Measurements from ENCODE around the gene ITGB5. TPM values are rescaled to one million over a fixed set of nuclear protein-coding genes. Genes with fewer than 3 reads are reported as not detected.

Gene ITGB5
- total RNA-seq, 1 donor from 2014 or later = 139 TPM

GRCh38 chr3:124773351-124774326 lies 113.5 kb downstream of the ITGB5 start:
- H3K27me3 Mint-ChIP-seq (ENCODE audit: low read depth, unreplicated experiment) = no peaks in the 10 kb centered on the region
- DNase-seq (ENCODE audit: low read depth) (no peak), FAIRE-seq (peak; percentile 47)
- Histone ChIP-seq H2AFZ (ENCODE audit: low read depth, low read length) (no peak overlapping the region), H3K9ac (ENCODE audit: low read length) (no peak overlapping the region), H4K20me1 (ENCODE audit: insufficient read depth, low read length) (peaks cover 4% of the 10 kb centered on the region), H3K4me3 (ENCODE audit: insufficient read depth, low read depth, low read length) (no peak overlapping the region), H3K36me3 (ENCODE audit: insufficient read depth, low read length) (peaks cover 7% of the 10 kb centered on the region), H3K27ac (ENCODE audit: low read depth, low read length) (no peak overlapping the region), H3K4me2 (ENCODE audit: low read length) (peak overlapping the region; percentile 64), H3K4me1 (ENCODE audit: insufficient read depth, low read length) (peaks cover 33% of the 10 kb centered on the region), H3K9me3 (ENCODE audit: insufficient read depth, low read depth, low read length) (no peaks in the 10 kb centered on the region), H3K27me3 (ENCODE audit: insufficient read depth, low read length) (no peaks in the 10 kb centered on the region), H3K79me2 (ENCODE audit: insufficient read depth, low read length) (peaks cover 11% of the 10 kb centered on the region)
- H3K4me3 Mint-ChIP-seq (ENCODE audit: unreplicated experiment) = no peak overlapping the region
- H3K4me1 Mint-ChIP-seq (ENCODE audit: low read depth, unreplicated experiment) = peaks cover 46% of the 10 kb centered on the region
- no peaks in the 10 kb centered on the region for H3K9me3 Mint-ChIP-seq (ENCODE audit: unreplicated experiment)
- TF ChIP-seq CTCF (IDR thresholded peaks at IDR 0.05; ENCODE audit: insufficient read depth, low read depth, low read length) (no peak), EZH2 (IDR thresholded peaks at IDR 0.05; ENCODE audit: insufficient read depth, low read length) (no peak)
- peak overlapping the region; percentile 91 for H3K27ac Mint-ChIP-seq (ENCODE audit: unreplicated experiment)
- peaks cover 23% of the 10 kb centered on the region for H3K36me3 Mint-ChIP-seq (ENCODE audit: low read depth, unreplicated experiment)

GRCh38 chr3:124772081-124772831 lies 114.9 kb downstream of the ITGB5 start:
- Histone ChIP-seq H3K79me2 (ENCODE audit: insufficient read depth, low read length) (peaks cover 7% of the 10 kb centered on the region), H3K9me3 (ENCODE audit: insufficient read depth, low read depth, low read length) (no peaks in the 10 kb centered on the region), H3K36me3 (ENCODE audit: insufficient read depth, low read length) (peaks cover 10% of the 10 kb centered on the region), H4K20me1 (ENCODE audit: insufficient read depth, low read length) (peaks cover 4% of the 10 kb centered on the region), H3K4me2 (ENCODE audit: low read length) (peak overlapping the region; percentile 74), H3K27me3 (ENCODE audit: insufficient read depth, low read length) (no peaks in the 10 kb centered on the region), H3K9ac (ENCODE audit: low read length) (peak overlapping the region; percentile 45), H3K4me1 (ENCODE audit: insufficient read depth, low read length) (peaks cover 33% of the 10 kb centered on the region), H2AFZ (ENCODE audit: low read depth, low read length) (no peak overlapping the region), H3K4me3 (ENCODE audit: insufficient read depth, low read depth, low read length) (no peak overlapping the region), H3K27ac (ENCODE audit: low read depth, low read length) (peak overlapping the region; percentile 51)
- H3K27me3 Mint-ChIP-seq (ENCODE audit: low read depth, unreplicated experiment) = no peaks in the 10 kb centered on the region
- FAIRE-seq (peak; percentile 92), DNase-seq (ENCODE audit: low read depth) (peak; percentile 70)
- no peak overlapping the region for H3K27ac Mint-ChIP-seq (ENCODE audit: unreplicated experiment)
- no peaks in the 10 kb centered on the region for H3K9me3 Mint-ChIP-seq (ENCODE audit: unreplicated experiment)
- TF ChIP-seq EZH2 (IDR thresholded peaks at IDR 0.05; ENCODE audit: insufficient read depth, low read length) = no peak
- no peak for TF ChIP-seq CTCF (IDR thresholded peaks at IDR 0.05; ENCODE audit: insufficient read depth, low read depth, low read length)
- H3K4me3 Mint-ChIP-seq (ENCODE audit: unreplicated experiment) = no peak overlapping the region
- H3K36me3 Mint-ChIP-seq (ENCODE audit: low read depth, unreplicated experiment) = peaks cover 27% of the 10 kb centered on the region
- H3K4me1 Mint-ChIP-seq (ENCODE audit: low read depth, unreplicated experiment) = peaks cover 42% of the 10 kb centered on the region
